ENCODE measurements around the gene PRDX6.
"Not testable (repeated sequence)": the region's sequence is repeated elsewhere in the genome, so short reads cannot be mapped to it uniquely, and the experiment has no call there.

The PRDX6 gene

DNA sequence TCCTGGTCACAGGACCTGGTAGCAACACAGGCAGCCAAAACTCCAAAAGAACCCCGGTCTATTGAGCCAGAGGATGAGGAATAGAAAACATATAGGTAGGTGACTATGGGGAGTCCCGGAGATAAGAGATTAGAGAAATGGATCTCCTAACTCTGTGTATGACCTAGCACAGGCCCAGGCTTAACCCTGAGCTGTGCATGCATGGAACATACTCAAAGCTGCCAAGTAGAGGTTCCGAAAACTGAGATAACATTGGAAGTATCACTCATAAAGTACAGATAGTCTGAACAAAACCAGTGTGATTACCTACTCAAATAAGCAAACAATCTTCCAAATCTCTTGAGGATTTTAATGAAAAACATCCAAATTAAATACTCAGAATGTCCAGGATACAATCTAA, 31.5 kb upstream of the PRDX6 start:
- no peak overlapping the region for H3K4me3 ChIP-seq (replicated peaks in 1 of 2; ENCODE audit: low read depth in 2 of 2, low read length in 2 of 2)
- TF ChIP-seq, protein P1, sequence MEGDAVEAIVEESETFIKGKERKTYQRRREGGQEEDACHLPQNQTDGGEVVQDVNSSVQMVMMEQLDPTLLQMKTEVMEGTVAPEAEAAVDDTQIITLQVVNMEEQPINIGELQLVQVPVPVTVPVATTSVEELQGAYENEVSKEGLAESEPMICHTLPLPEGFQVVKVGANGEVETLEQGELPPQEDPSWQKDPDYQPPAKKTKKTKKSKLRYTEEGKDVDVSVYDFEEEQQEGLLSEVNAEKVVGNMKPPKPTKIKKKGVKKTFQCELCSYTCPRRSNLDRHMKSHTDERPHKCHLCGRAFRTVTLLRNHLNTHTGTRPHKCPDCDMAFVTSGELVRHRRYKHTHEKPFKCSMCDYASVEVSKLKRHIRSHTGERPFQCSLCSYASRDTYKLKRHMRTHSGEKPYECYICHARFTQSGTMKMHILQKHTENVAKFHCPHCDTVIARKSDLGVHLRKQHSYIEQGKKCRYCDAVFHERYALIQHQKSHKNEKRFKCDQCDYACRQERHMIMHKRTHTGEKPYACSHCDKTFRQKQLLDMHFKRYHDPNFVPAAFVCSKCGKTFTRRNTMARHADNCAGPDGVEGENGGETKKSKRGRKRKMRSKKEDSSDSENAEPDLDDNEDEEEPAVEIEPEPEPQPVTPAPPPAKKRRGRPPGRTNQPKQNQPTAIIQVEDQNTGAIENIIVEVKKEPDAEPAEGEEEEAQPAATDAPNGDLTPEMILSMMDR (IDR thresholded peaks at IDR 0.05; ENCODE audit: low read depth, low read length) = no peak
- DNase-seq (ENCODE audit: low read depth in 2 of 2) = no peak

DNA sequence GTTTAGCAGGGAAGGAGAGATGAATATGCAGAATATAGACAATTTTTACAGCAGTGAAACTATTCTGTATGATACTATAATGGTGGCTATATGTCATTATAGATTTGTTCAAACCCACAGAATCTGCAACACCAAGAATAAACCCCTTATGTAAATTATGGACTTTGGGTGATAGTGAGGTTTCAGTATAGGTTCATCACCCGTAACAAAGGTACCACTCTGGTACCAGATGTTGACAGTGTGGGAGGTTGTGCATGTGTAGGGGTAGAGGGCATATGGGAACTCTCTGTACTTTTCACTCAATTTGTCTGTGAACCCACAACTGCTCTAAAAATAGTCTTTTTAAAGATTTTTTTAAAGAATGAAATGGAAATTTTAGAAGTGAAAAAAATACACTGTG, 29.9 kb upstream of the PRDX6 start:
- TF ChIP-seq, protein P1 (IDR thresholded peaks at IDR 0.05; ENCODE audit: low read depth, low read length) = no peak
- DNase-seq (ENCODE audit: low read depth in 2 of 2) = no peak
- no peak overlapping the region for H3K4me3 ChIP-seq (replicated peaks in 1 of 2; ENCODE audit: low read depth in 2 of 2, low read length in 2 of 2)

DNA sequence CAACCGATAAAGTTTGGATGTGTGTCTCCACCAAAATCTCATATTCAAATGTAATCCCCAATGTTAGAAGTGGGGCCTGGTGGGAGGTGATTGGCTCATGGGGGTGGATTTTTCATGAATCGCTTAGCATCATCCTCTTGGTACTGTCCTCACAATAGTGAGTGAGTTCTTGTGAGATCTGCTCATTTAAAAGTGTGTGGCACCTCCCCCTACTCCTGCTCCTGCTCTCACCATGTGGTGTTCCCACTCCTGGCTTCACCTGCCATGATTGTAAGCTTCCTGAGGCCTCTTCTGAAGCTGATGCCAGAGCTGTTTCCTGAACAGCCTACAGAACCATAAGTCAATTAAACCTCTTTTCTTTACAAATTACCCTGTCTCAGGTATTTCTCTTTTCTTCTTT, 28.2 kb upstream of the PRDX6 start:
- no peak for DNase-seq (ENCODE audit: low read depth in 2 of 2)
- H3K4me3 ChIP-seq (replicated peaks in 1 of 2; ENCODE audit: low read depth in 2 of 2, low read length in 2 of 2) = no peak overlapping the region
- TF ChIP-seq, protein P1 (IDR thresholded peaks at IDR 0.05; ENCODE audit: low read depth, low read length) = no peak

DNA sequence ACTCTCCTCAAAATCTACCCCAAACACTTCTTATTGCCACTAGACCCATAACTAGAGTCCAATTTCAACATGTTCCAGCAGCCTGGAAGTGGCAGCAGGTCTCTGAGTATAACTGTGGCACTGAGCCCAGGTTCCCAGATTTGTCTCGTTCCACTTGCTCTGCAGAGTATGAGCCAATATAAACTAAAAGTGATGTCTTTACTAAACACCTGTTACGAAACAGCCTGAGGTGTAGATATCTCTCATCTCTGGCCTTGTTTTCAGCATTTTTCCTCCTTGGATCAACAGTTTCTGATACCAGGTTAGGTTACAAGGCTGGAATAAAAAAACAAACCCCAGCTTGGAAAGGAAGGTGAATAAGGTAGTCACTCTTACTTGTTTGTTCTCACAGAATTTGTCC, 25.2 kb upstream of the PRDX6 start:
- TF ChIP-seq, protein P1 (IDR thresholded peaks at IDR 0.05; ENCODE audit: low read depth, low read length) = no peak
- peak in 1 of 2 donors; percentile 23 for DNase-seq (ENCODE audit: low read depth in 2 of 2)
- no peak overlapping the region for H3K4me3 ChIP-seq (replicated peaks in 1 of 2; ENCODE audit: low read depth in 2 of 2, low read length in 2 of 2)

DNA sequence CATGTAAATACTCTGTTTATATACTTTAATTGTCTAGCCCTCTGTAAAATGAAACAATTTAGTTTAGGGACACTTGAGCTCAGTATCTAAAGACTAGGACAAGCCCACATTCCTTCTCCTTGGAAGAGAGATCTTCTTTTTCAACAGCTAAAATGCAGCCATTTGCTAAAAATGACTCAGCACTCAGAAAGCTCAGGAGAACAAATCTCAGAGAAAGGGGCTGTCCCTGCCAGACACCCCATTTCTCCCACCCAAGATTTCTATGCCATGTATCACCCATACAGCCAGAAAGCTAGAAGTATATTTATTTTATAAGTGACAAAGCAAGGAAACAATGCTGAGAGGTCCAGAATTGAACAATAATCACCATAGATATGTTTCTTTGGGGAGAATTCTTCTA, 23.2 kb upstream of the PRDX6 start:
- peak; percentile 25 to 61 for DNase-seq (ENCODE audit: low read depth in 2 of 2)
- TF ChIP-seq, protein P1 (IDR thresholded peaks at IDR 0.05; ENCODE audit: low read depth, low read length) = no peak

DNA sequence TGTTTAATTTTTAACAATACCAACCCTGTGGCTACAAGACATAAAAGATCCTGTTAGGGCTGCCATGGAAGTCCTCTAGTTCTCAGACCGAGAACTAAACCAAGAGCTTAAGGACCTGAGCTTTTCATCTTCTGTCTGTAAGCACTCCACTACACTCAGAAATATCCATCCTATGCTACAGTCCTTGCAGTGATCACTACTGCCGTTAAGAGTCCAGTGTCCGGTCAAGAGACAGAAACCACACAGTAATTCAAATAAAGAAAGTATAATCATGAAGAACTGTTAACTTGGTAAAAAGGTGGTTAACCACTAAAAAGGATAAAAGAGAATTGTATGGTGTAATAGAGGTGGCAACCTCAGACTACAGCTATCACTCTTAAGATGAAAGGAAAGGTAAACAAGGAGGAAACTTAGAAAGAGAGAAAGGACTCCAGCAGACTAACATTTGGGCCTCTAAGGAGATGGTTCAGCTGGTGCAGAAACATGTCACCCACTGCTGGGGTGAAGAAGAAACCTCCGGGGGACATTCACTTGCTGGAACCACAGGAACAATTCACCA, 22.1 kb upstream of the PRDX6 start:
- TF ChIP-seq, protein P1 (IDR thresholded peaks at IDR 0.05; ENCODE audit: low read depth, low read length) = no peak
- no peak overlapping the region for H3K4me3 ChIP-seq (replicated peaks in 1 of 2; ENCODE audit: low read depth in 2 of 2, low read length in 2 of 2)
- no peak for DNase-seq (ENCODE audit: low read depth in 2 of 2)

More for the DNA sequence above, 23.2 kb upstream of the PRDX6 start:
- H3K4me3 ChIP-seq (replicated peaks in 1 of 2; ENCODE audit: low read depth in 2 of 2, low read length in 2 of 2) = no peak overlapping the region

DNA sequence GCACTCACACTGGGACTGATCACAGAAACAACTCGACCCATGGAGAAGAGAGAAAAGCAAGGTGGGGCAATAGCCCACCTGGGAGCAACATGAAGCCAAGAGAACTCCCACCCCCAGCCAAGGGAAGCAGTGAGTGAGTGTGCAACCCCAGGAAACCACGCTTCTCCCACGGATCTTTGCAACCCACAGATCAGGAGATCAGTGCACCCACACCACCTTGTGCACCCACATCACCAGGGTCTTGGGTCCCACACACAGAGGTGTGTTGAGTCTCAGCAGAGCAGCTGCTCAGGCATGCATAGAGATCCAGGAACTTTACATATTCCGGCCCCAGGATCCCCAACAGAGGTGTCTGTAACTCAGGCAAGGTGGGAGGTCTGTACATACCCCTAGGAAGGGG, 17.2 kb upstream of the PRDX6 start:
- DNase-seq (ENCODE audit: low read depth in 2 of 2) = no peak
- TF ChIP-seq, protein P1 (IDR thresholded peaks at IDR 0.05; ENCODE audit: low read depth, low read length) = no peak

DNA sequence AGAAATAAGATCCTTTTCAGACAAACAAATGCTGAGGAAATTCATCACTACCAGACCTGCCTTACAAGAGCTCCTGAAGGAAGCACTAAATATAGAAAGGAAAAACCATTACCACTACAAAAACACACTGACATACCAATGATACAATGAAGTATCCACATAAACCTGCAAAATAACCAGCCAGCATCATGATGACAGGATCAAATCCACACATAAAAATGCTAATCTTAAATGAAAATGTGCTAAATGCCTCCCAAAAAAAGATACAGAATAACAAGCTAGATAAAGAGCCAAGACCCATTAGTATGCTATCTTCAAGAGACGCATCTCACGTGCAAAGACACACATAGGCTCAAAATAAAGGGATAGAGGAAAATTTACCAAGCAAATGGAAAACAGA, 14.5 kb upstream of the PRDX6 start:
- DNase-seq (ENCODE audit: low read depth in 2 of 2); H3K4me3 ChIP-seq (replicated peaks in 1 of 2; ENCODE audit: low read depth in 2 of 2, low read length in 2 of 2): not testable (repeated sequence)

More for the DNA sequence above, 17.2 kb upstream of the PRDX6 start:
- no peak overlapping the region for H3K4me3 ChIP-seq (replicated peaks in 1 of 2; ENCODE audit: low read depth in 2 of 2, low read length in 2 of 2)

DNA sequence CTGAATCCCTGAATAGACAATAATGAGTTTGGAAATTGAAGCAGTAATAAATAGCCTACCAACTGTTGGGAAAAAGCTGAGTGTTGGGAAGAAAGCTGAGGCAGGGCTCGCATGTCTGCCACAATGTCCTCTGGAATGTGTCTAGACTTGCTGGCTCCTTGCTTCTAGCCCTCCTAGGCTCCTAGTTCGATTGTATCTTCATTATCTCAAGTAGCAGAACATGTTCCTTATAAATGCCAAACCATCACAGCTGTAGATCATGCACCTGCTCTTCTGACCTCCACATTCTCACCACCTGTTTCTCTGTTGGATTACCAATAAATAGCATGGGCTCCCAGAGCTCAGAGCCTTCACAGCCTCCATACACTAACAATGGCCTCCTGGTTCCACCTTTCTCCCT, 12.9 kb upstream of the PRDX6 start:
- not testable (repeated sequence) for H3K4me3 ChIP-seq (replicated peaks in 1 of 2; ENCODE audit: low read depth in 2 of 2, low read length in 2 of 2); DNase-seq (ENCODE audit: low read depth in 2 of 2)
